DOHH2 (cell line): ENCODE data around the gene LDAH.

Experiments used
- H3F3A ChIP-seq: fragments of 200-600 bp; sonication (generic), shearing (Covaris generic); 2 replicates; pipeline ENCODE4 v1.6.0; 2016; ENCODE audit warnings: antibody characterized with exemption, mild to moderate bottlenecking; ENCODE audit not compliant: control insufficient read depth, insufficient read depth
- H3K27ac ChIP-seq: fragments of 200-600 bp; sonication (generic); 2 replicates; pipeline ENCODE4 v1.5.1; 2014; ENCODE audit warnings: low read depth, mild to moderate bottlenecking, low read length, moderate library complexity
- H3K27me3 ChIP-seq: fragments of 200-600 bp; sonication (generic); 2 replicates; pipeline ENCODE4 v1.6.1; 2014; ENCODE audit warnings: mild to moderate bottlenecking, low read length, mixed read lengths; ENCODE audit not compliant: control insufficient read depth
- H3K36me3 ChIP-seq: fragments of 200-600 bp; sonication (generic); 2 replicates; pipeline ENCODE4 v1.6.1; 2014; ENCODE audit warnings: mild to moderate bottlenecking, low read length, moderate library complexity, mixed read lengths; ENCODE audit not compliant: control insufficient read depth
- H3K4me1 ChIP-seq: fragments of 200-600 bp; sonication (generic); 2 replicates; pipeline ENCODE4 v1.6.1; 2014; ENCODE audit warnings: mild to moderate bottlenecking, low read length, mixed read lengths; ENCODE audit not compliant: control insufficient read depth
- H3K4me2 ChIP-seq: fragments of 200-600 bp; sonication (generic); 2 replicates; pipeline ENCODE4 v1.6.0; 2014; ENCODE audit warnings: mild to moderate bottlenecking, low read length, moderate library complexity
- H3K4me3 ChIP-seq: fragments of 200-600 bp; sonication (generic); 2 replicates; pipeline ENCODE4 v1.5.1; 2014; ENCODE audit warnings: mild to moderate bottlenecking, low read length, mixed read lengths
- H3K79me2 ChIP-seq: fragments of 200-600 bp; sonication (generic); 2 replicates; pipeline ENCODE4 v1.6.1; 2014; ENCODE audit warnings: mild to moderate bottlenecking, low read length, mixed read lengths; ENCODE audit not compliant: control insufficient read depth
- H3K9me2 ChIP-seq: fragments of 200-600 bp; sonication (generic); replicated peaks from 2 replicates; pipeline ENCODE4 v1.6.1; 2014; ENCODE audit warnings: mild to moderate bottlenecking, low read length, mixed read lengths; ENCODE audit not compliant: control insufficient read depth
- H3K9me3 ChIP-seq: fragments of 200-600 bp; sonication (generic); 2 replicates; pipeline ENCODE4 v1.6.1; 2014; ENCODE audit warnings: antibody characterized with exemption, low read length, mixed read lengths; ENCODE audit not compliant: control insufficient read depth, insufficient read depth
- H4K20me1 ChIP-seq: fragments of 200-600 bp; sonication (generic); 2 replicates; pipeline ENCODE4 v1.6.0; 2014; ENCODE audit warnings: low read depth, mild to moderate bottlenecking, antibody characterized with exemption, low read length, moderate library complexity; ENCODE audit not compliant: control insufficient read depth, insufficient read depth
- EZH2phosphoT487 ChIP-seq: fragments of 200-600 bp; sonication (generic); IDR thresholded peaks from 2 replicates; pipeline ENCODE4 v1.6.1; 2017; ENCODE audit warnings: borderline replicate concordance, mild to moderate bottlenecking, antibody characterized with exemption, low read length, moderate library complexity, mixed read lengths
- TF ChIP-seq, protein P1 (sequence below): fragments of 200-600 bp; sonication (generic); IDR thresholded peaks from one replicate; pipeline ENCODE4 v1.5.1; 2014; ENCODE audit warnings: antibody characterized with exemption, mild to moderate bottlenecking, low read depth, low read length; ENCODE audit not compliant: poor library complexity, severe bottlenecking

Gene LDAH

DNA sequence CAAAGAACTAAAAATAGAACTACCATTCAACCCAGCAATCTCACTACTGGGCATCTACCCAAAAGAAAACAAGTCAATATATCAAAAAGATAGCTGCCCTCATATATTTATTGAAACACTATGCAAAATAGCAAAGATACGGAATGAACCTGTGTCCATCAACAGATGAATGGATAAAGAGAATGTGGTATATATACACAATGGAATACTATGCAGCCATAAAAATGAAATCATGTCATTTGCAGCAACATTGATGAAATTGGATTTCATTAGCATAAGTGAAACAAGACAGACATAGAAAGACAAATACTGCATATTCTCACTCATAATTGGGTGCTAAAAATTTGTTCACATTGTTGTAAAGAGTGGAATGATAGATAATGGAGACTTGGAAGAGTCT lies 16.2 kb upstream of the LDAH start:
- no peaks in the 10 kb centered on the region for H3K79me2 ChIP-seq
- H3K27ac ChIP-seq, result no peak overlapping the region
- peaks cover 6% of the 10 kb centered on the region for H3K27me3 ChIP-seq
- H3K4me2 ChIP-seq, result no peak overlapping the region
- no peaks in the 10 kb centered on the region for H4K20me1 ChIP-seq
- H3K9me3 ChIP-seq, result no peaks in the 10 kb centered on the region
- H3K4me1 ChIP-seq, result no peaks in the 10 kb centered on the region
- H3K36me3 ChIP-seq, result no peaks in the 10 kb centered on the region
- no peak for TF ChIP-seq EZH2phosphoT487
- H3F3A ChIP-seq, result no peaks in the 10 kb centered on the region
- no peaks in the 10 kb centered on the region for H3K9me2 ChIP-seq
- H3K4me3 ChIP-seq, result no peak overlapping the region

DNA sequence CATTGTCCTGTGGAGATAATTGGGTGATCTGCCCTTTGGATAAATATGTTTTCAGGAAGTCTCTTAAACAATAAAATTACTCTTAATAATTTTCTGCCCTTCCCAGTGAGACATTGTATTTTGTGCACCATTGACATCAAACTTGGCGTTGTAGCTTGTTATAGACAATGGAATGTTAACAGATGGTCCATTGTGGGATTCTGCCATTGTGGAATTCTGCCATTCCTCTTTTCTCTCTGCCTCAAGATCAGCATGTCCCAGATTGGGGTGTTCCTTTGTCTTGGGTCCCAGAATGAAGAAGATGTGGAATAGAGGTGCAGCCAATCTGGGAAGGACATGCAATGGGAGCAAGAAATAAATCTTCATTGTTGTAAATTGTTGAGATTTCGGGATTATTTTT lies 15.1 kb upstream of the LDAH start:
- Histone ChIP-seq H3K4me2 (no peak overlapping the region), H3K9me3 (no peaks in the 10 kb centered on the region), H3K4me1 (no peaks in the 10 kb centered on the region), H3F3A (no peaks in the 10 kb centered on the region), H4K20me1 (no peaks in the 10 kb centered on the region), H3K27ac (no peak overlapping the region), H3K9me2 (no peaks in the 10 kb centered on the region), H3K27me3 (peaks cover 6% of the 10 kb centered on the region), H3K36me3 (no peaks in the 10 kb centered on the region), H3K79me2 (no peaks in the 10 kb centered on the region), H3K4me3 (no peak overlapping the region)
- TF ChIP-seq EZH2phosphoT487, result no peak
- TF ChIP-seq, protein P1, sequence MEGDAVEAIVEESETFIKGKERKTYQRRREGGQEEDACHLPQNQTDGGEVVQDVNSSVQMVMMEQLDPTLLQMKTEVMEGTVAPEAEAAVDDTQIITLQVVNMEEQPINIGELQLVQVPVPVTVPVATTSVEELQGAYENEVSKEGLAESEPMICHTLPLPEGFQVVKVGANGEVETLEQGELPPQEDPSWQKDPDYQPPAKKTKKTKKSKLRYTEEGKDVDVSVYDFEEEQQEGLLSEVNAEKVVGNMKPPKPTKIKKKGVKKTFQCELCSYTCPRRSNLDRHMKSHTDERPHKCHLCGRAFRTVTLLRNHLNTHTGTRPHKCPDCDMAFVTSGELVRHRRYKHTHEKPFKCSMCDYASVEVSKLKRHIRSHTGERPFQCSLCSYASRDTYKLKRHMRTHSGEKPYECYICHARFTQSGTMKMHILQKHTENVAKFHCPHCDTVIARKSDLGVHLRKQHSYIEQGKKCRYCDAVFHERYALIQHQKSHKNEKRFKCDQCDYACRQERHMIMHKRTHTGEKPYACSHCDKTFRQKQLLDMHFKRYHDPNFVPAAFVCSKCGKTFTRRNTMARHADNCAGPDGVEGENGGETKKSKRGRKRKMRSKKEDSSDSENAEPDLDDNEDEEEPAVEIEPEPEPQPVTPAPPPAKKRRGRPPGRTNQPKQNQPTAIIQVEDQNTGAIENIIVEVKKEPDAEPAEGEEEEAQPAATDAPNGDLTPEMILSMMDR, result no peak

- Histone ChIP-seq H3K79me2 (no peaks in the 10 kb centered on the region), H3K4me3 (no peak overlapping the region), H3K9me2 (no peaks in the 10 kb centered on the region), H3K27me3 (peaks cover 7% of the 10 kb centered on the region; the same call in 1 of the 2 replicates), H3F3A (no peaks in the 10 kb centered on the region), H3K4me1 (no peaks in the 10 kb centered on the region), H3K4me2 (no peak overlapping the region), H3K9me3 (no peaks in the 10 kb centered on the region), H3K27ac (no peak overlapping the region), H4K20me1 (no peaks in the 10 kb centered on the region), H3K36me3 (no peaks in the 10 kb centered on the region)
- TF ChIP-seq EZH2phosphoT487, result no peak
- TF ChIP-seq, protein P1, result no peak
Measured at GRCh38 chr2:20836521-20836920, 13.6 kb upstream of the LDAH start.

GRCh38 chr2:20834331-20834730 lies 11.4 kb upstream of the LDAH start:
- Histone ChIP-seq H4K20me1 (no peaks in the 10 kb centered on the region), H3K4me3 (no peak overlapping the region), H3K36me3 (no peaks in the 10 kb centered on the region), H3K79me2 (no peaks in the 10 kb centered on the region), H3F3A (no peaks in the 10 kb centered on the region), H3K9me2 (no peaks in the 10 kb centered on the region), H3K27ac (no peak overlapping the region), H3K4me2 (no peak overlapping the region), H3K27me3 (0 out of 2 replicates have a peak, but pooled peaks cover 7% of the 10 kb centered on the region), H3K9me3 (0 out of 2 replicates have a peak, but pooled peaks cover 4% of the 10 kb centered on the region), H3K4me1 (no peaks in the 10 kb centered on the region)
- TF ChIP-seq, protein P1, result no peak
